Heart right ventricle (tissue), 16 donors: ENCODE measurements around the gene ADH1C. TPM values are rescaled to one million over a fixed set of nuclear protein-coding genes. Genes with fewer than 3 reads are reported as not detected.

ENCODE experiments used
- ATAC-seq, 8 donors: fragments of 200-7000 bp; cut with Tn5 transposase; one replicate each; pipeline ENCODE4 v1.9.1; 2020; ENCODE audit warnings: mild to moderate bottlenecking in 8 of 8, moderate library complexity in 8 of 8, moderate number of reproducible peaks in 1 of 8
- DNase-seq, 2 donors: peaks; one replicate each; pipeline ENCODE4 v3.0.0-alpha.2; 2020
- H3K27ac ChIP-seq, 10 donors: fragments of 200-600 bp; sonication (generic) in 2 of 10; one replicate each; pipeline versions ENCODE4 v1.5.0 to v1.8.0; 2020 to 2022; ENCODE audit warnings: mild to moderate bottlenecking in 3 of 10
- H3K27me3 ChIP-seq, 7 donors: fragments of 200-600 bp; one replicate each; pipeline ENCODE4 v1.8.0; 2021 to 2022; ENCODE audit warnings: mild to moderate bottlenecking in 2 of 7
- H3K36me3 ChIP-seq, 9 donors: fragments of 200-600 bp; sonication (generic) in 1 of 9; one replicate each; pipeline versions ENCODE4 v1.5.0 to v1.8.0; 2020 to 2022; ENCODE audit warnings: mild to moderate bottlenecking in 2 of 9
- H3K4me1 ChIP-seq, 9 donors: fragments of 200-600 bp; sonication (generic) in 1 of 9; one replicate each; pipeline versions ENCODE4 v1.5.0 to v1.8.0; 2020 to 2022; ENCODE audit warnings: mild to moderate bottlenecking in 4 of 9
- H3K4me3 ChIP-seq, 10 donors: fragments of 200-600 bp; sonication (generic) in 2 of 10; one replicate each; pipeline versions ENCODE4 v1.5.0 to v1.8.0; 2020 to 2022; ENCODE audit warnings: mild to moderate bottlenecking in 7 of 10, moderate library complexity in 2 of 10
- H3K9me3 ChIP-seq, 11 donors: fragments of 200-600 bp in 10 of 11; sonication (generic) in 2 of 11; one replicate each; pipeline versions ENCODE4 v1.5.0 to v1.8.0; 2013 to 2022; ENCODE audit warnings: mild to moderate bottlenecking in 2 of 11, control low read depth in 1 of 11, moderate library complexity in 1 of 11
- WGBS, 2 donors: extraction: QIAGEN DNeasy Blood & Tissue Kit; methylation state at CpG; one replicate each; pipeline ENCODE4 v1.1.7; 2013; ENCODE audit warnings: inconsistent platforms in 1 of 2; 5-methylcytosine and 5-hydroxymethylcytosine counted together
- intact Hi-C, 10 donors: fragments of 100-400 bp; cut with DNase I; formaldehyde crosslinking; loops; one replicate each; pipeline versions ENCODE4 v1.11.1 to v1.14.2; 2022
- polyA plus RNA-seq, 2 donors: library from polyadenylated mRNA; stranded (reverse); fragments of 200-250 nt; gene quantifications; one replicate each; pipeline ENCODE4 v1.2.3, GENCODE V29; 2013
- total RNA-seq, 10 donors: library from RNA; stranded (reverse); fragmentation: NEBNext Ultra II Directional in 3 of 10; extraction: Animal tissue kit (Norgen Biotek cat#: 25700) in 3 of 10; gene quantifications; one replicate each; pipeline versions ENCODE4 v1.2.1 to v1.2.4, GENCODE V29; 2021 to 2023
- TF ChIP-seq, protein P1 (sequence below), 9 donors: fragments of 200-600 bp; sonication (generic) in 2 of 9; IDR thresholded peaks; one replicate each; pipeline versions ENCODE4 v1.5.0 to v1.8.0; 2021 to 2022; ENCODE audit warnings: antibody characterized with exemption in 9 of 9, mild to moderate bottlenecking in 5 of 9, moderate library complexity in 1 of 9
- donor health status: Arrhythmogenic right ventricular cardiomyopathy.
- donor health status: ischemic (EF 13 %, LVEDD 7.1; RV severe dilation, severe dysfunction).
- donor health status: healthy with polysubstance abuse.
- donor health status: DM: no; HTN: yes; CAD: no.
- donor health status: DM: no; HTN: no; CAD: no.
- donor health status: ischemic (EF 25% LVEDD 6.9; RV normal size, moderate dysfunction).
- donor health status: ischemic (EF 25% LVEDD 5.7; RV mildly dilated, moderate dysfunction).
- donor health status: healthy.
- donor health status: DM: yes; HTN: yes; CAD: no.
- donor health status: Ischemic cardiomyopathy.
- donor health status: ischemic (EF 35%, LVEDD 5.7; RV mildly dilated, moderate dysfunction).
- donor health status: nonischemic (EF 11% LVEDD 7.7; RV severe dilation, severe dysfunction).
- donor health status: DM: yes; HTN: yes; CAD: no.
- donor health status: PGD.
- donor health status: ischemic (EF 29% LVEDD 5.4; RV normal size, mild dysfunction).
- donor health status: nonischemic (EF 23%, LVEDD 6.1; RV moderate dilation, normal function).

ADH1C gene
- total and polyA plus RNA-seq, 12 donors: 0.85 to 8.6 (median 2.1) TPM

DNA sequence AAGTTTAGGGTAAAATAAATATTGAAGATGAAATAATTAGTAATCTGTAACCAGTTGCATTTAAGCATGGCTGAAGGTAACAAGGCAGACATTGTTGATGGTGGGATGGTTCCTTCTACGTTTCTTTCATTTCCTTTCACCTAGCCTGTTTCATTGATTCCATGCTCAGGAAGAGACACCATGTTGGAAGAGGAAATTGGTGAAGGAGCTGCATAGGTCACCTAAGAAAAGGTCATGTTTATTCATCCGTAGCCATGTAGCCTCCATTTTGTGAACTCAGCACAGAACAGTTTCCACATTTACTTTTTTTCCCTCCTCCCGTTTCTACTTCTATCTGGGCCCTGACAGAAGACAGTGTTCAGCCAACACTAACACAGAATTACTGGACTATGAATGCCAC, 35.2 kb downstream of the ADH1C start:
- Histone ChIP-seq H3K27me3 (no peaks in the 10 kb centered on the region), H3K9me3 (no peaks in the 10 kb centered on the region), H3K36me3 (no peaks in the 10 kb centered on the region), H3K4me3 (no peak overlapping the region), H3K4me1 (no peaks in the 10 kb centered on the region), H3K27ac (peak overlapping the region in 1 of 10 donors; percentile 2)
- 74 to 87% methylated on average over 3 of the region's 3 CpGs for WGBS, 2 donors
- DNase-seq: no peak
- intact Hi-C loops: loop anchor here in 1 of 10 donors (5.0 kb wide), 1 partner anchor 85 kb away; no protein-coding TSS in a partner anchor
- no peak for ATAC-seq
- TF ChIP-seq, protein P1, sequence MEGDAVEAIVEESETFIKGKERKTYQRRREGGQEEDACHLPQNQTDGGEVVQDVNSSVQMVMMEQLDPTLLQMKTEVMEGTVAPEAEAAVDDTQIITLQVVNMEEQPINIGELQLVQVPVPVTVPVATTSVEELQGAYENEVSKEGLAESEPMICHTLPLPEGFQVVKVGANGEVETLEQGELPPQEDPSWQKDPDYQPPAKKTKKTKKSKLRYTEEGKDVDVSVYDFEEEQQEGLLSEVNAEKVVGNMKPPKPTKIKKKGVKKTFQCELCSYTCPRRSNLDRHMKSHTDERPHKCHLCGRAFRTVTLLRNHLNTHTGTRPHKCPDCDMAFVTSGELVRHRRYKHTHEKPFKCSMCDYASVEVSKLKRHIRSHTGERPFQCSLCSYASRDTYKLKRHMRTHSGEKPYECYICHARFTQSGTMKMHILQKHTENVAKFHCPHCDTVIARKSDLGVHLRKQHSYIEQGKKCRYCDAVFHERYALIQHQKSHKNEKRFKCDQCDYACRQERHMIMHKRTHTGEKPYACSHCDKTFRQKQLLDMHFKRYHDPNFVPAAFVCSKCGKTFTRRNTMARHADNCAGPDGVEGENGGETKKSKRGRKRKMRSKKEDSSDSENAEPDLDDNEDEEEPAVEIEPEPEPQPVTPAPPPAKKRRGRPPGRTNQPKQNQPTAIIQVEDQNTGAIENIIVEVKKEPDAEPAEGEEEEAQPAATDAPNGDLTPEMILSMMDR (IDR thresholded peaks at IDR 0.05): no peak

DNA sequence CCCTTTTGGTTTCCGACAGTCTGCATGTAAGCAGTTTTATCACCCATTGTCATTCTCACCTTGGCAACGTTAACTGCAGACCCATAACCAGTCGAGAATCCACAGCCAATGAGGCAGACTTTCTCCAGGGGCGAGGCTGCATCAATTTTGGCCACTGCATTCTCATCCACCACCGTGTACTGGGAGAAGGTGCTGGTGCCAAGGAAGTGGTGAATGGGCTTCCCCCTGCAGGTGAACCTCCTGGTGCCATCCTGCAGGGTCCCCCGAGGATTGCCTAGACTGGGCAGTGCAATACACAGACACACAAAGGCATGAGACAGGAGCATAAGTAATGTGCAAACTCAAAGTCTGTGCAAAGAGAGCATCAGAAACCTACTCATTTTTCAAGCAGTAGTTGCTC, 36.7 kb downstream of the ADH1C start:
- Histone ChIP-seq H3K4me3 (no peak overlapping the region), H3K36me3 (no peaks in the 10 kb centered on the region), H3K27ac (no peak overlapping the region), H3K4me1 (no peaks in the 10 kb centered on the region), H3K27me3 (no peaks in the 10 kb centered on the region), H3K9me3 (no peaks in the 10 kb centered on the region)
- intact Hi-C loops: loop anchor here in 1 of 10 donors (5.0 kb wide), 1 partner anchor 86 kb away; no protein-coding TSS in a partner anchor
- TF ChIP-seq, protein P1 (IDR thresholded peaks at IDR 0.05): no peak
- DNase-seq: no peak
- no peak for ATAC-seq
- WGBS, 2 donors: 75 to 77% methylated on average over 6 of the region's 6 CpGs

DNA sequence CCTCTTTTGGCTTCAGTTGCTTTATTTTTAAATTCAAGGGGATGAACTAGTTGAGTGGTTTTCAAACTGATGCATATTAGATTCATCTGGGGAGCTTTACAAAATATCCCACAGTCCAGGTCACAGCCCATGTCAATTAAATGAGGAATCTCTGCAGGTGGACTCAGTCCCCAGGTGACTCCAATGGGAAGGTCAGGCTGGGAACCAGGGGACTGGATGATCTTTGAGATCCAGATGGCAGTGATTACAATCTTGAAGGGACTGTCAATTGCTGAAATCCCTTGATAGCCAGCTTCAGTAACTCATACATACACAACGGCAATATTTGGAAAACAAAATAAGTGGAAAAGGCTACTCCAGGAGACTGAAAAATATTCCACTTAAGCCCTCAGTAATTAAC, 38.3 kb downstream of the ADH1C start:
- DNase-seq (no peak), ATAC-seq (no peak)
- no peak overlapping the region for H3K27ac ChIP-seq
- H3K36me3 ChIP-seq: no peaks in the 10 kb centered on the region
- no peaks in the 10 kb centered on the region for H3K9me3 ChIP-seq
- intact Hi-C loops: no loop called here
- H3K4me1 ChIP-seq: no peaks in the 10 kb centered on the region
- TF ChIP-seq, protein P1 (IDR thresholded peaks at IDR 0.05): no peak
- WGBS, 2 donors: 73 to 88% methylated on average over 1 of the region's 1 CpG
- no peaks in the 10 kb centered on the region for H3K27me3 ChIP-seq
- H3K4me3 ChIP-seq: no peak overlapping the region

DNA sequence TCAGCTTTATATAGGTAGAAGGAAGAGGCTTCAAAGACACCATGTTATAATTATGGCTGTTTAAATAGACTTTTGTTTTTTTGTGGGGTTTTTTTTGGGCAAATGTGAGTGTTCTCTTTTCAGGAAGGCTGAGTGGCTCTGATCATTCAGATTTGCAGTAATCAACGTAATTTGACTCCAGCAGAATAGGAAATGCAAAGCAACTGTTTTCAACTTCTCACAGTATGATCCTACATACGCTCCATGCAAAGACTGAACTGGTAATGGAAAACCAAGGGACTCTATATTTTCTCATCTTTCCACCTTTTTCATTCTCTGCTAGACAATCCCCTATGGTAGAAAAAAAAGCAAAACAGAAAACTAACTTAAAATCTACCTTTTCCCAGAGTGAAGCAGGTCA, 42.2 kb downstream of the ADH1C start:
- 59 to 63% methylated on average over 2 of the region's 2 CpGs for WGBS, 2 donors
- Histone ChIP-seq H3K9me3 (no peaks in the 10 kb centered on the region), H3K36me3 (no peaks in the 10 kb centered on the region), H3K27ac (no peak overlapping the region), H3K4me1 (no peaks in the 10 kb centered on the region), H3K27me3 (no peaks in the 10 kb centered on the region), H3K4me3 (no peak overlapping the region)
- intact Hi-C loops: no loop called here
- ATAC-seq (no peak), DNase-seq (no peak)
- TF ChIP-seq, protein P1 (IDR thresholded peaks at IDR 0.05): no peak
